ENCODE measurements around the gene PITPNC1.

PITPNC1 gene

DNA sequence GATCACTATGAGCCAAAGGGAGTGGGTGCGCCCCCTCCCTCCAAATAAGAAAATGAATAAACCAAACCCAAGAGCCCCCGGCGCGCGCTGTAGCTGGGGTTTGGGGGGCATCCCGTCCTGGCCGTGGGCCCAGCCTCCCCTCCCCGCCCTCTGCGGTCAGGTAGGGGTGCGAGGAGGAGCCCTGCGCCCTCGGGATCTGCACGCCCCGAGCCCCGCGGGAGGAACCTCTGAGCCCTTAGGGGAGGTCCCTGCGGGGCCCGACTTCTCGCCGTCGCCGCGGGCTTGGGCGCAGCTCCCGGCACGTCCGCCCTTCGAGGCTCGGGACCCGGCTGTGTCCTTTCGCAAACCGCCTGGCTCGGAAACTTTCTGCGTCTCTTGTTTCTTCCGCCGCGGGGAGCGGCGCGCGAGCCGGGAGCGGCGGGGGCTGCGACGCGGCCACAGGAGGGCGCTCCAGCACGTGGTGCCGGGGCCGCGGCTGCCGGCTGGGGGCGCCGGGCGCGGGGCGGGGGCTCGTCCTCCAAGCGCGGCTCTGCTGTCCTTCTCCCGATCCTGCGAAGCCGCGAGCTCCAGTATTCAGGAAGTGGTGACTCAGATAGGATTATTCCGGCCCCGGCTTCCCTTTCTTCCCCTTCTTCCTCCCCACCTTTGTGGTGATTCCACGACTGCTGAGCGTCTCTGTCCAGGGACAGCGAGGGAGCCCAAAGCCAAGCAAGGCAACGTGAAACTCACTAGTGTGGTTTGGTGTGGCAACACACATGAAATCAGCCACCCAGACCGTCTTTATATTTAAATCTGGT is 1.6 kb downstream of the PITPNC1 start:
- TF ChIP-seq CTCF (conservative IDR thresholded peaks at IDR 0.05; ENCODE audit: low read depth, low read length) = peak; percentile 40
- H3K4me2 ChIP-seq = peak overlapping the region; percentile 63
- H2AFZ ChIP-seq (ENCODE audit: low read depth) = peak overlapping the region; percentile 98
- no peaks in the 10 kb centered on the region for H4K20me1 ChIP-seq (ENCODE audit: insufficient read depth)
- peak overlapping the region; percentile 84 for H3K9ac ChIP-seq
- no peaks in the 10 kb centered on the region for H3K36me3 ChIP-seq (ENCODE audit: insufficient read depth)
- H3K4me3 ChIP-seq (IDR thresholded peaks at IDR 0.05; ENCODE audit: insufficient read depth, low read depth, low read length) = peak overlapping the region; percentile 10
- H3K27ac ChIP-seq = peak overlapping the region; percentile 83
- peaks cover 61% of the 10 kb centered on the region for H3K79me2 ChIP-seq (ENCODE audit: insufficient read depth, low read depth)
- peaks cover 28% of the 10 kb centered on the region for H3K4me1 ChIP-seq (ENCODE audit: low read depth, poor library complexity, severe bottlenecking)
- no peaks in the 10 kb centered on the region for H3K27me3 ChIP-seq (ENCODE audit: insufficient read depth, low read depth)

DNA sequence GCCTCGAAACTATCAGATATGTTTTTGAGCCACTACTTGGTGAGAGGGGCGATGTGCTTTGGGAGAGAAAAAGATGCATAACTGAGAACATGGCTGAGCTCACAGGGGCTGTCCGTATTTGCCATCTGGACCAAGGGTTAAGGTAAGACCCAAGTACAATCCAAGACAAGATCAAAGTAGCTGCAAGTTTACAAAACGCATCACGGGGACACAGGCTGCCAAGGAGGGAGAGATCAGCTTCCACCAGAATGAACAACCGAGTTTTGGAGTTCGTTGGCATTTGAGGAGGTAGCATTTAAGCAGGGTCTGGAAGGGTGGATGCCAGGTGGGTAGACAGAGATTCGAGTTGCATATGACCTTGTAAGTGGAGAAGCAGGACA is 2.2 kb downstream of the PITPNC1 start:
- H3K79me2 ChIP-seq (ENCODE audit: insufficient read depth, low read depth) = peaks cover 67% of the 10 kb centered on the region
- H3K27ac ChIP-seq = peak overlapping the region; percentile 36; the same call in 1 of the 2 replicates

DNA sequence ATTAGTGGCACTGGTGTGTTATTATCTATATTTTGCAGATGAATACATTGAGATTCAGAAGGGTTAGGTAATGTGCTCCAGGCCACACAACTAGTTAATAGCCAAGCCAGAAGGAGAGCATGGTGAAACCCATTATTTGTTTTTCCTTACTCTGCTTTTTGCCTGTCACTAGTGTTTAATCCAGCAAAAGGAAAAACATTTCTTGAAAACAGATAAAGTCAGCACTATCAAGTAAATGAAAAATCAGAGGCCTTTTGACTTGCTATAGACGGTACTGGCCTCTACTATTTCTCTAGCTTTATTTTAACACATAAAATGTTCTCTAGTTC is 4.8 kb downstream of the PITPNC1 start:
- TF ChIP-seq CTCF (conservative IDR thresholded peaks at IDR 0.05; ENCODE audit: low read depth, low read length) = no peak
- Histone ChIP-seq H3K4me3 (IDR thresholded peaks at IDR 0.05; ENCODE audit: insufficient read depth, low read depth, low read length) (no peak overlapping the region), H3K79me2 (ENCODE audit: insufficient read depth, low read depth) (peaks cover 93% of the 10 kb centered on the region), H3K27me3 (ENCODE audit: insufficient read depth, low read depth) (no peaks in the 10 kb centered on the region), H3K36me3 (ENCODE audit: insufficient read depth) (no peaks in the 10 kb centered on the region), H3K9ac (no peak overlapping the region), H4K20me1 (ENCODE audit: insufficient read depth) (no peaks in the 10 kb centered on the region), H3K27ac (no peak overlapping the region), H3K4me1 (ENCODE audit: low read depth, poor library complexity, severe bottlenecking) (peaks cover 8% of the 10 kb centered on the region), H2AFZ (ENCODE audit: low read depth) (no peak overlapping the region), H3K4me2 (no peak overlapping the region)

More for the DNA sequence above, 2.2 kb downstream of the PITPNC1 start:
- Histone ChIP-seq H2AFZ (ENCODE audit: low read depth) (peak overlapping the region; percentile 98; the same call in 1 of the 2 replicates), H3K4me3 (IDR thresholded peaks at IDR 0.05; ENCODE audit: insufficient read depth, low read depth, low read length) (peak overlapping the region; percentile 10), H3K4me2 (peak overlapping the region; percentile 63), H3K36me3 (ENCODE audit: insufficient read depth) (no peaks in the 10 kb centered on the region), H3K27me3 (ENCODE audit: insufficient read depth, low read depth) (no peaks in the 10 kb centered on the region), H4K20me1 (ENCODE audit: insufficient read depth) (no peaks in the 10 kb centered on the region), H3K4me1 (ENCODE audit: low read depth, poor library complexity, severe bottlenecking) (peaks cover 25% of the 10 kb centered on the region), H3K9ac (peak overlapping the region; percentile 84; the same call in 1 of the 2 replicates)
- TF ChIP-seq CTCF (conservative IDR thresholded peaks at IDR 0.05; ENCODE audit: low read depth, low read length) = peak; percentile 25; the same call in 1 of the 2 replicates

DNA sequence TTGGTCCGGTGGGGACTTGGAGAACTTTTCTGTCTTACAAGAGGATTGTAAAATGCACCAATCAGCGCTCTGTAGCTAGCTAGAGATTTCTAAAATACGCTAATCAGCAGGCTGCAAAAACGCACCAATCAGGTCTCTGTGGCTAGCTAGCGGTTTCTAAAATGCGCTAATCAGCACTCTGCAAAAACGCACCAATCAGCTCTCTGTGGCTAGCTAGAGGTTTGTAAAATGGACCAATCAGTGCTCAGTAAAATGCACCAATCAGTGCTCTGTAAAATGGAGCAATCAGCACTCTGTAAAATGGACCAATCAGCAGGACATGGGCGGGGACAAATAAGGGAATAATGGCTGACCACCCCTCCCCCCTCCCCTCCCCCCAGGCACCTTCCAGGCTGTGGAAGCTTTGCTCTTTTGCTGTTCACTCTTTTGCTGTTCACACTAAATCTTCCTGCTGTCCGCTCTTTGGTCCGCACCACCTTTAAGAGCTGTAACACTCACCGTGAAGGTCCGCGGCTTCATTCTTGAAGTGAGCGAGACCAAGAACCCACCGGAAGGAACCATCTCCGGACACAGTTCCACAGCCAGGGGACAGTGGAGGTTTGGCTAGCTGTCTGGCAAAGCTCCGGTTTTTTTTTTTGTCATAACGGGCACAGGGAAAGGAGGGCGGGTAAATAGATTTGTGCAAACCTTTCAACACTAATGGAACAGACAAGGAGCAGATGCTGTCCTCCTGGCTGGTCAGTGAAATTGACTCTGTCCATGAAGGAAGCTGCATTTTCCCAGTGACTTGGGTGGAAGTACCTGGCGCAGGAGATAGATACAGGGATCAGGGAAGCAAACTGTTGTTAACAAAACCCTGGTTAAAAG is 8.3 kb downstream of the PITPNC1 start:
- TF ChIP-seq CTCF (conservative IDR thresholded peaks at IDR 0.05; ENCODE audit: low read depth, low read length) = no peak
- H3K27me3 ChIP-seq (ENCODE audit: insufficient read depth, low read depth) = no peaks in the 10 kb centered on the region
- H3K4me1 ChIP-seq (ENCODE audit: low read depth, poor library complexity, severe bottlenecking) = peaks cover 23% of the 10 kb centered on the region
- H3K27ac ChIP-seq = no peak overlapping the region
- H3K4me3 ChIP-seq (IDR thresholded peaks at IDR 0.05; ENCODE audit: insufficient read depth, low read depth, low read length) = no peak overlapping the region
- no peak overlapping the region for H2AFZ ChIP-seq (ENCODE audit: low read depth)
- H4K20me1 ChIP-seq (ENCODE audit: insufficient read depth) = peaks cover 6% of the 10 kb centered on the region; the same call in 1 of the 2 replicates
- H3K4me2 ChIP-seq = no peak overlapping the region
- peaks cover 99% of the 10 kb centered on the region for H3K79me2 ChIP-seq (ENCODE audit: insufficient read depth, low read depth)
- H3K36me3 ChIP-seq (ENCODE audit: insufficient read depth) = no peaks in the 10 kb centered on the region
- no peak overlapping the region for H3K9ac ChIP-seq
